NCI-H1105 treated with DMSO at 0.1 percent for 48 hours (cell line): ENCODE results near the gene ALDH1A1.

Source experiments
- DNase-seq: peaks from one replicate; lab custom pipeline; 2025; lab: John Stamatoyannopoulos, UW

ALDH1A1 gene

DNA sequence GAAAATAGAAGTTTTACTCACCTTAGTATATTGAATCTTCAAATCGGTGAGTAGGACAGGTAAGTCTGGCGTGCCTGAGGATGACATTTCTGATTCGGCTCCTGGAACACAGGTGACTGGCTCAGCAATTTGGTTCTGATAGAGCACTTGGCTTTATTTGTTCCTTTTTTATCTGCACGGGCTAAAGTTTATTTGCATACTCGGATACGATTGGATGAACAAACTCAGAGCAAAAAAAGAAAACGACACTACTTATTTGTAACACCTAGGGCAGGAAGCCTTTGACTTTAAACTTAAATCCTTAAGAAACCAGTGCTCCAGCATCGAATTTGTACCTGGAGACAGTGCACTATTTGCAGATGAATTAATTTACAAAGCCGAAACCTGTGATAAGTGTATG lies at the start of gene ALDH1A1:
Gene ALDH1A1, minus strand, starts transcription at position 140 of the 400 bp plus-strand sequence. Its CDS starts 53 bp downstream, at position 87.
- peak; percentile 62 for DNase-seq

DNA sequence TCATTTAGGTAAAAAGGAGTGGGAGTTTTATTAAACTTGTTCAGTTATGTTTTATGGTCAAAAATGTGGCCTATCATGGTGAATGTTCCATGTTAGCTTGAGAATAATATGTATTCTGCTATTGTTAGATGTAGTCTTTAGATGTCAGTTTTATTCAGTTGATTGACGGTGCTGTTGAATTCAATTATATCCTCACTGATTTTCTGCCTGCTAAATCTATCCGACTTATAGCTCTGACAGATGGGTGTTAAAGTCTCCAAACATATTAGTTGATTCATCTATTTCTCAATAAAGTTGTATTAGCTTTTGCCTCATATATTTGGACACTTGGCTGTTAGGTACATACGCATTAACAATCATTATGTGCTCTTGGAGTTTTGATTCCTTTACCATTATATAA lies 49.0 kb upstream of the ALDH1A1 start:
- no peak for DNase-seq

DNA sequence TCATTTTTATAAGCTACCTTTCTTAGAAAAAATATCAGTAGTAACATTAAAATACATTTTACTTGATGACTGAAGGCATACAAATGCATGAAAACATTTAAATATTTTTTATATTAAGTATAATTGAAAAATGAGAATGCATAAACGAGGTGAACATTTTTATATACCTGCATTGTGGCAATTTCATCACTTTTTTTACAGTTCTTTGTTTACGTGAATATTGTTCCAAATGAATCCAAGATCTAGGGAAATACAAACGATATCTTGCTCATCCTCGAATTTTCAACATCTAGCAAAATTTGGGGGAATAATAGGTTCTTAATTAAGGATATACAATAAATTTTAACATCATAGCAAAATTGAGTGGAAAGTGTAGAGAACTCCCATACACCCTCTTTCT lies 45.5 kb upstream of the ALDH1A1 start:
- no peak for DNase-seq

DNA sequence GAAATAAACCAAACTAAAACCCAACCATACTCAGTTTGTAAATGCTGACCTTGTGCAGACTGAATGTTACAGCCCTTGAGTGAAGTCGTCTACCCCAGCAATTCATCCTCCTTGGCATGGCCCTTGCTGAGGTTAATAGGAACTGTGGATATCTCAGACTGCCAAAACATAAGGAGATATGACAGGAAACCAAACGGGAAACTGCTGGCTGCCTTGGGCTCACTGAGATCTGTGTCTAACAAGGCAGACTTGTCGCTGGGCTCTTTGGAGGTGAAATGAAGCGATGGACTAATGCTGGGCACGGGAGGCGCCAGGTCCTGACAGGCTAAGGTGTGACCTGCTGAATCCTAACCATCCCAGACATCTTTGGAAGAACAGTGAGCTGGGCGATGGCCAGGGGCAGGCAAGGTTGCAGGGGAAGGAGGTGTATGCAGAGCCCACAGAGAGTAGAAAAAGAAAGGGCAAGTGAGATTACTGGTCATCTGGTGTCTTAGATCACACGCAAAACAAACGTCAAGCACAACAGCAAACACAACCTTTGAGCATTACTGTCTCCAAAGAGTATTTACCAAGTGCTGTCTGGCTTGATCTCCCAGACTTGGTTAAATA lies 44.6 kb upstream of the ALDH1A1 start:
- no peak for DNase-seq

- DNase-seq = no peak
Observed at GRCh38 chr9:72996684-72997314, 43.9 kb upstream of the ALDH1A1 start.

DNA sequence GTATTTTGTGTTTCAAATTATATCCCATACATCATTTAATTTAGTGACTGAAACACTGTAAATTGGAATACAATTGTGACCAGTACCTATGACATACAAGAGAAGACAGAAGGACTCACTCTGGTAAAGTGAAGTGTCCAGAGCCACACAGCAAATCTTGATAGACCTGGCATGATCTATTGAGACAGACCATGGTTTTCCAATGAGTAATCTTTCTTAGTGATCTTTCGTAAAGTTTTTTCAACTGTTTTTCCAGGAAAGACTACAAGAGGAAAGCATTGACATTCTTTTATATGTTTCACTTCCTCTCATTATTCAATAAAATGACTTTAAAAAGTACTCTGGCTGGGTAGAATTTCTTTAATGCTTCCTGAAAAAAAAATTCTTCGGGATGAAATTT lies 43.3 kb upstream of the ALDH1A1 start:
- no peak for DNase-seq

DNA sequence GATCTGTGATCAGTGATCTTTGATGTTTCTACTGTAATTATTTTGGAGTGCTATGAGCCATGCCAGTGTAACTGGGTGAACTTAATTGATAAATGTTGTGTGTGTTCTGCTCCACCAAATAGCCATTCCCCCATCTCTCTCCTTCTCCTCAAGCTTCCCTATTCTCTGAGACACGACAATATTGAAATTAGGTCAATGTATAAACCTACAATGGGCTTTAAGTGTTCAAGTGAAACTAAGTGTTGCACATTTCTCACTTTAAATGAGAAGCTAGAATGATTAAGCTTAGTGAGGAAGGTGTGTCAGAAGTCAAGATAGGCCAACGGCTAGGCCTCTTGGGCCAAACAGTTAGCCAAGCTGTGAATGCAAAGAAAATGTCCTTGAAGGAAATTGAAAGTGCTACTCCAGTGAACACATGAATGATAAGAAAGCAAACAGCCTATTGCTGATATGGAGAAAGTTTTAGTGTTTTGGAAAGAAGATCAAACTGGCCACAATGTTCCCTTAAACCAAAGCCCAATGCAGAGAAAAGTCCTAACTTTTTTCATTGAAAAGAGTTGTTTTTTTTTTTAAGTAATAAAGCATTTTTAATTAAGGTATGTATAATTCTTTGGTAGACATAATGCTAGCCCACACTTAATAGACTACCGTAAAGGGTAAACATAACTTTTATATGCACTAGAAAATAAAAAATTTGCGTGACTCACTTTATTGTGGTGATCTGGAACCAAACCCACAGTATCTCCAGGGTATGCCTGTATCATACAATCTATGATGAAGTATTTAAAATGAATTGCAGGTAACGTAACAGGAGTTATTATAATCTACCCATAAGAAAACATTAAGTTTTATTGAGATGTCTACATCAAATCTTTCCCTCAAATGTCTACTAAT lies 42.5 kb upstream of the ALDH1A1 start:
- no peak for DNase-seq

DNA sequence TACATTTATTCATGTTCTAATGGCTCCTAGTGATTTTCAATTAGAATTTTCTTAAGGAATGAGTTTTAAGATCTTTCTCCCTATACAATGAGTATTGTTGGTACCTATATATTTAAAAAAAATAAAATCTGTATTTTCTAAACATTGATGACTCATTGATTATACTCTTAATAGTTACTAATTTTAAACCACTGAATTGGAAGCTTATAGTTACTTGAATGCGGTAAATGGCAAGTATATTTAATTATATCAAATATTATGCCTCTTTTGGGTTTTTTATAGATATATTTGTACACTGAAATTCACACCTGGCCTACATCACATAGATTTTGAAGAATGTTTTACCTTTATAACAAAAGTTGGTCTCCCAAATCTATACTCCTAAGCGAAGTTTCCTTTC lies 38.9 kb upstream of the ALDH1A1 start:
- no peak for DNase-seq

- no peak for DNase-seq
Observed at GRCh38 chr9:72990397-72991182, 37.7 kb upstream of the ALDH1A1 start.

DNA sequence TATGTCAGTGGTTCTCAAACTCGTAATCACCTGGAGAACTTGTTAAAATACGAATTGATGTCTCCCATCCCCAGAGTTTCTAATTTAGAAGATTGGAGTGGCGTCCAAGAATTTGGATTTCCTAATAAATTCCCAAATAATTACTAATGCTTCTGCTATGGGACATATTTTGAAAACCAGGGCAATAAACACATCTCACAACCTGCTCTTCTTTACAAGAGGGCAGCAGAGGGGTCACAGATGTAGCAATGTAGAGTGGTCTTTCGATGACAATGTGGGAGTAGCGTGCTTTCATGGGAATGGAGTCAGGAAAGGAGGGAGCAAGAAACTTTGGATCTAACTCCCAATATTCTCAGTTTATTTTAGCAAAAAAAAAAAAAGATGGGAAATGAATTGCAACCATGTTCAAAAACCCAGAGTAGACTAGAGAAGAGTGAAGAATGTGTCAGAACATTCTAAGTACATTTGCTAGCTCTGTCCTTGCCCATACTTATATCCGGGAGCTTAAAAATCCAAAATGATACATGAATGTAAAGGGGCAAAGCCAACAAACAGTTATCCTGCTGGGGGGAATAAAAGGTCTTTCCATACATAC lies 33.8 kb upstream of the ALDH1A1 start:
- DNase-seq = no peak

DNA sequence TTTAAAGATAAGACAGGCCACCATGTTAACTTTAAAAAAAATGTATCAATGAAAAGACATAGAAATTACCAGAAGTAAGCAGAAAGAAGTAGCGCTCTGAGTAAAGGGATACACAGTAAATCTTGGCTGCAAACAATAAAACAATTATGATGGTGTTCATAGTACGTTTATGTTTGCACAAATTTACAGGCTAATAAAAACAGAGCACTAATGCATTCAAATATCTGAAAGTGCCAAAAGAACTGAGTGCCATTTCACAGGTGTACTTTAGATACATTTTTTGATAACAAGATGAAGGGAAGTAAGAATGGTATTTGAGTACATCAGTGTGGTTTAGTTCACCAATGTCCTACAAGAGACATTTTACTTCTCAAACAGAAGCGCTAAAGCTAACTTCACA lies 32.9 kb upstream of the ALDH1A1 start:
- no peak for DNase-seq

DNA sequence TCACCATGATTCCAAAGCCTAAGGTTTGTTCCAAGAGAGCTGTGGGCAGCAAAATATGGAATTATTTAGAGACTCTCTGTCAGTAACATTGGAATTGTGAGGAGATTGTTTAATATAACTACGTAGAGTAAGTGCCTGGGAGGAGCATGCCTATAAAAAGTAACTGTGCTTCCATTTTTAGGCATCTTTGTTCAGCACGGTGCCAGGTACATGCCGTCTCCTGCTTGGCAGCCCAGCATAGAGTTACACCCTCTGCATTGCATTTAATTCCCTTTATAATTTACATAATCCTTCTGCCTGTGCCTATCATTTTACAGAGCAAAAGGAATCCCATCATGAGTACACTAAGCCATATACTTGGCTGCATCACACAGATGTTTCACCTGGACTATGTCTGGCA lies 32.1 kb upstream of the ALDH1A1 start:
- DNase-seq = no peak

GRCh38 chr9:72984226-72984947 lies 31.5 kb upstream of the ALDH1A1 start:
- DNase-seq = no peak

DNA sequence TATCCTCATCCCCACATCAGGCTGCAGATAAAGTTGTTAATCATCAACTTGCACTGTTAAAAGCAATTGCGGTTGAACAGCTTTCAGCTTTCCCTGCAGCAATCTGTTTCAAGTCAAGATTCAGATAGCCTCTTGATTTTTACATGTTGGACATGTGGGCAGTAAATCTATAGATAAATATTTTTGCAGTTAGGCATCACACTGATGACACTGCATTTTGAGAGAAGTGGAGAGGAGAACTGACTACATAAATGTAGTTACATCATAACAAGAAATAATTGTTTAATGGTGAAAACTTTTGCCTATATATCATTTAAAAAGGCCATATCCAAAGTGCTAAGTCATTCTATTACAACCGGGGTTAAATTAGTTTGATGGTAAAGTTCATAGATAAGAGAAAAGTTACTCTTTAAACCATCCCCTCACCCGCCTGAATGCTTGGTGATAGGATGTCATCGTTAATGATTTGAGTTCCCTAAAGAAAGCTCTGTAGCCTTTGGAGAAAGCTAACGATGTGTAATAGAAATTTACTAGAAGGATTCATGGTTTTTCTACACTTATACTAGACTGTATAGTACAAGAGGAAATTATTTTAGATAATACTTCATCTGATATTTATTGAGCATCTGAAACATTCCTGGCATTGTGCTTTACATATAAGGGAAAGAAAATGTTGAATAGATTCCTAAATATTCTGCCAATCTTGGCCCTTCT lies 30.8 kb upstream of the ALDH1A1 start:
- DNase-seq = no peak

GRCh38 chr9:72983056-72983455 lies 30.2 kb upstream of the ALDH1A1 start:
- no peak for DNase-seq

- no peak for DNase-seq
Observed at GRCh38 chr9:72982146-72982799, 29.4 kb upstream of the ALDH1A1 start.

DNA sequence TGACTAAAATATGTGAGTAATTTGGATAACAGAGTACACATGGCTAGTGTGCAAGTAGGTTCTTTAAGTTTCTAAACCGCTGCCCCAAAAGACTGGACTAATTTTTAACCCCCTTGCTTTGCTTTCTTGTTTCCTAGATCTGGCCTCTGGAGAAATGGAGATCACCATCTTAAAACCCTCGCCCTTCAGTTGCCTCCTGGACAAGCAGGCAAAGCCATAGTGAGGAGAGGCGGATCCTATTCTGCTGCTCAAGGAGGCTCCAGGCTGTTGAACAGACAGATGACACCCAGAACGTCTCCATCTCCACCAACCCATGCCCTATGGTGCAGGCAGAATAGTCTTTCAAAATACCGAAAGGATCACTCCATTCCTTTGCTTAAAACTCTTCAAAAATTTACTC lies 28.6 kb upstream of the ALDH1A1 start:
- DNase-seq = no peak

DNA sequence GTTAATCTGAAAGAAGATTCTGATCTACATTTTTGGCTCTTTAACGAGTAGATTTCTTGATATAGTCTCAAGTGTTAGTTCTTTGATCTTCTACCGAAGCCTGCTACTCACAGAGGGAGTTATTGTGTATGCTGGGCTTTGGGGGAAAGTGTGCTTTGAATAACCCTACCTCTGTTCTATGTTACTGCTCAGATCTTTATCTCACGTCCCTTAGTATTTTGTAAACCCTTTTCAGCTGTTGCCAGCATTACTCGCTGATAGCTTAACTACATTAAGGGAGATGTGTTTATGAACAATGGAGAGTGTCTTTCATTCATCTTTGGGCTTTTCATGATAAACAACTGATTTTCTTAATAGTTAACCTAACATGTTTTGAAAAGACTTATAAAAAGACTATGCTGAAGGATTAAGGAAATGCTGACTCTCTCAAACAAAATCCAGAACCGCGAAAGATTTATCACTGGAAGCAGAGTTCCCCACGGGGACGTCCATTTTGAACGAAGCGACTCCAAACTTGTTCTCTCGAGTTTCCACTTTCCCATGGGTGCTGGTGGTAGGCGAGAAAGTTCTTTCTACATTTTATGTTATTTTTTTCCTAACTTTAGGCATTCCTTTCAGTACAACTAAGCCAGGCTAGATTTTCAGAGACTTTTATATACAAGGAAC lies 27.9 kb upstream of the ALDH1A1 start:
- DNase-seq = no peak

DNA sequence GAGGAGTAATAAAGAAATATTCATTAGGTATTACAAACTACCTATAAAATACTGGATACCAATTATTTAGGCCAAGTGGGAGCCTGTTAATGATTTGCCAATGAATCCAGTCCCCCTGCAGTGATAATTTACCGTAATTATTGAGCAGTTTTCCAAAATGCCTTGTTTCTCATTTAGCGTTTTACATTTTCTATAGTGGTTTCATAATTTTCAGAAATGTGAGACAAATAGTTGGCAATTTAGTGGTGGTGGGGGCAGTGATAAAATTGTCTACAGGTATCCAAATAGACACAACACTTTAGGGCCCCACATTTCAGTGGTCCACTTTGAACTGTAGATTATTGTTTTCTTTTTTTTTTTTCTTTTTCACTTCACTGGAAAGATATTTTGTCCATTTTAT lies 27.3 kb upstream of the ALDH1A1 start:
- no peak for DNase-seq
